Bronchial epithelial cell (primary cell): ENCODE results near the gene SLC12A9. TPM values are rescaled to one million over a fixed set of nuclear protein-coding genes. Genes with fewer than 3 reads are reported as not detected.

ENCODE experiments used
- DNase-seq: peaks from one replicate; pipeline ENCODE4 v3.0.0-alpha.2; 2010; ENCODE audit warnings: low read depth
- FAIRE-seq: peaks from 2 replicates; lab custom pipeline; 2011; peaks lifted over from hg19 to GRCh38; lab: Jason Lieb, UNC
- H3K27me3 ChIP-seq: 2 replicates; pipeline ENCODE4 v1.5.1; 2011; ENCODE audit warnings: low read length; ENCODE audit not compliant: control insufficient read depth, insufficient read depth
- H3K36me3 ChIP-seq: 2 replicates; pipeline ENCODE4 v1.5.1; 2011; ENCODE audit warnings: low read length; ENCODE audit not compliant: control insufficient read depth, insufficient read depth
- H3K4me3 ChIP-seq: 2 replicates; pipeline ENCODE4 v1.5.1; 2011; ENCODE audit warnings: mild to moderate bottlenecking, low read depth, low read length, control low read depth
- total RNA-seq: library from RNA; depleted of rRNA; stranded (reverse); fragments of >200 nt; gene quantifications from 2 replicates; pipeline ENCODE4 v1.2.1, GENCODE V29; 2014
- TF ChIP-seq, protein P1 (sequence below): IDR thresholded peaks from 2 replicates; pipeline ENCODE4 v1.5.1; 2011; ENCODE audit warnings: mild to moderate bottlenecking, moderate library complexity, low read length, control low read depth, inconsistent platforms; ENCODE audit not compliant: insufficient read depth, severe bottlenecking

SLC12A9 gene
- total RNA-seq, 1 donor from 2014 or later = 7.6 TPM

GRCh38 chr7:100866729-100867039 is 14.2 kb downstream of the SLC12A9 start:
- TF ChIP-seq, protein P1, sequence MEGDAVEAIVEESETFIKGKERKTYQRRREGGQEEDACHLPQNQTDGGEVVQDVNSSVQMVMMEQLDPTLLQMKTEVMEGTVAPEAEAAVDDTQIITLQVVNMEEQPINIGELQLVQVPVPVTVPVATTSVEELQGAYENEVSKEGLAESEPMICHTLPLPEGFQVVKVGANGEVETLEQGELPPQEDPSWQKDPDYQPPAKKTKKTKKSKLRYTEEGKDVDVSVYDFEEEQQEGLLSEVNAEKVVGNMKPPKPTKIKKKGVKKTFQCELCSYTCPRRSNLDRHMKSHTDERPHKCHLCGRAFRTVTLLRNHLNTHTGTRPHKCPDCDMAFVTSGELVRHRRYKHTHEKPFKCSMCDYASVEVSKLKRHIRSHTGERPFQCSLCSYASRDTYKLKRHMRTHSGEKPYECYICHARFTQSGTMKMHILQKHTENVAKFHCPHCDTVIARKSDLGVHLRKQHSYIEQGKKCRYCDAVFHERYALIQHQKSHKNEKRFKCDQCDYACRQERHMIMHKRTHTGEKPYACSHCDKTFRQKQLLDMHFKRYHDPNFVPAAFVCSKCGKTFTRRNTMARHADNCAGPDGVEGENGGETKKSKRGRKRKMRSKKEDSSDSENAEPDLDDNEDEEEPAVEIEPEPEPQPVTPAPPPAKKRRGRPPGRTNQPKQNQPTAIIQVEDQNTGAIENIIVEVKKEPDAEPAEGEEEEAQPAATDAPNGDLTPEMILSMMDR = no peak
- H3K36me3 ChIP-seq = peaks cover 16% of the 10 kb centered on the region
- DNase-seq = no peak
- no peak for FAIRE-seq
- H3K4me3 ChIP-seq = peak overlapping the region; percentile 93
- H3K27me3 ChIP-seq = no peaks in the 10 kb centered on the region

DNA sequence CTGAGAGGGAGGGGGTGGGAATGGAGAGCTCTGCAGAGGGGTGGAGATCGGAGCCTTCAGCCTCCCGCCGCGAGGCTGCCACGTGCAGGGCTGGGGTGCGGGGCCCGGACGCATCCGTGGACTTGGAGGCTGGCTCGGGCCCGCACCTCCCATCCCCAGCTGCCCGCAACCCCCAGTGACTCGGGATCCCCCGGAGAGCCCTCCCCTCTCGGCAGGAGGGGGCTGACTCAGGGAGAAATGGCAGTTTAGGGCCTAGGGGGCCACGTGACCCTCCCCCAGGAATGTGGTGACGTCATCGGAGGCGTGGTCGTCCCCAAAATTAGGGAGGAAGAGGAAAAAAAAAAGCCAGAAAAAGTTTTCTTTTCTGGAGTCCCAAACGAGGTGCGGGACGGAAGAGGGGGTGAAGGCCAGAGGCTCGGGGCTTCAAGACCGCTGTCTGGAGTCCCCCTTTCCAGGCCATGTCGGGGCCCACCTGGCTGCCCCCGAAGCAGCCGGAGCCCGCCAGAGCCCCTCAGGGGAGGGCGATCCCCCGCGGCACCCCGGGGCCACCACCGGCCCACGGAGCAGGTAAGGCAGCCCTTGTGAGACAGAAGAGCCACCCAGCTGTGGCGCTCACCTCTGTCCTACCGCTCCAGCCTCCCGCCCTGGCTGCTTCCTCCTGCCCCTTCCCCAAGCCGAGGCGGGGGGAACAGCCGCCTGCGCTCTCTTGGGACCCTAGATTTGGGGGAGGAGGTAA is 14.7 kb downstream of the SLC12A9 start, which contains the start of gene TRIP6:
Gene TRIP6, plus strand, starts transcription at position 348 of the 736 bp plus-strand sequence. Its CDS starts 111 bp downstream, at position 459.
- TF ChIP-seq, protein P1 = no peak
- no peaks in the 10 kb centered on the region for H3K27me3 ChIP-seq
- H3K4me3 ChIP-seq = peak within 1 kb of the TSS; percentile 93
- peak; percentile 77 for DNase-seq
- no peak for FAIRE-seq
- peaks cover 17% of the 10 kb centered on the region for H3K36me3 ChIP-seq

DNA sequence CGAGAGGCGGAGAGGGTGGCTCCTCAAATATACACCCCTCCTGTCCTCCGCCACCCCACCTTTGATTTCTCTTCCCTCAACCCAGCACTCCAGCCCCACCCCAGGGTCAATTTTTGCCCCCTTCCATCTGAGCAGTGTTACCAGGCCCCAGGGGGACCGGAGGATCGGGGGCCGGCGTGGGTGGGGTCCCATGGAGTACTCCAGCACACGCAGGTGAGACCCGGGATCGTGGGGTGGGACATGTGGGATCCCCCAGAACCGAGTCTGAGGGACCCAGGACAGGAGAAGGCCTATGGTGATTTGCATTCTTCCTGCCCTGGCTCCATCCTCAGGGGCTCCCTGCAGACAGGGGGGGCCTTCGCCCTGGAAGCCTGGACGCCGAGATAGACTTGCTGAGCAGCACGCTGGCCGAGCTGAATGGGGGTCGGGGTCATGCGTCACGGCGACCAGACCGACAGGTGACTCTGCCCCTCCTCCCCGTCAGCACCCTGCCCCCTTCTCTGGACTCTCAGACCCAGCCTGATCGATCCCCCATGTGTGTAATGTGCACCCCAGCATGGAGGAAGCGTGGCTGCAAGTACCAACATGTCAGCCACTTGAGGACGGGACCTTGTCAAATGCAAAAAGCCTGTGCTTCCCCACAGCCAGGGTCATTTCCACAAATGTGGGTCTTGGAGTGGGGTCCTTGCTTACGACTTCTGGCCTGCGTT is 15.4 kb downstream of the SLC12A9 start:
- Histone ChIP-seq H3K4me3 (peak overlapping the region; percentile 93), H3K27me3 (no peaks in the 10 kb centered on the region), H3K36me3 (peaks cover 22% of the 10 kb centered on the region)
- no peak for FAIRE-seq
- DNase-seq = peak; percentile 53
- TF ChIP-seq, protein P1 = no peak

- FAIRE-seq = no peak
- peaks cover 26% of the 10 kb centered on the region for H3K36me3 ChIP-seq
Observed at GRCh38 chr7:100873599-100874299, 21.2 kb downstream of the SLC12A9 start.

DNA sequence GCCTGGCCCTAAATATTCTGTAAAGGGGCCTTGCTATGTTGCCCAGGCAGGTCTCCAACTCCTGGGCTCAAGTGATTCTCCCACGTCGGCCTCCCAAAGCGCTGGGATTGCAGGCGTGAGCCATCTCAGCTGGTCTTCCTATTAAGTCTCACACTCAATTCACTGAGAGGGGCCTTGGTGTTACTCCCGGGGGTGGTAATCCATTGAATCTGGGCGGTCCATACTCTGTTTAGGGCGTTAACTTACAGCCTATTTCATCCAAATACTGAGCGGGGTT is 21.7 kb downstream of the SLC12A9 start:
- FAIRE-seq (no peak), DNase-seq (no peak)
- Histone ChIP-seq H3K36me3 (peaks cover 24% of the 10 kb centered on the region), H3K27me3 (no peaks in the 10 kb centered on the region), H3K4me3 (peak overlapping the region; percentile 87)
- TF ChIP-seq, protein P1 = no peak

More at GRCh38 chr7:100873599-100874299, 21.2 kb downstream of the SLC12A9 start:
- H3K4me3 ChIP-seq = no peak overlapping the region
- TF ChIP-seq, protein P1 = no peak
- DNase-seq = no peak
- no peaks in the 10 kb centered on the region for H3K27me3 ChIP-seq
